IMR-90 (cell line): ENCODE measurements around the gene LRRC58. TPM values are rescaled to one million over a fixed set of nuclear protein-coding genes. Genes with fewer than 3 reads are reported as not detected.

Experiments
- ATAC-seq: fragments of 200-7000 bp; cut with Tn5 transposase; 2 replicates; pipeline ENCODE4 v1.9.1; 2020; ENCODE audit warnings: low read depth, mild to moderate bottlenecking, moderate library complexity
- BruUV-seq: library from RNA; stranded (reverse); fragments of 400-500 nt; replicated peaks from 2 replicates; lab custom pipeline; 2021; lab: Mats Ljungman, UMichigan
- CTCF ChIA-PET: fragments of 300-600 bp; formaldehyde crosslinking; extraction: SDS; loops from one replicate; lab custom pipeline; 2021; ENCODE audit warnings: antibody characterized with exemption; lab: Yijun Ruan, JAX
- POLR2A ChIA-PET: fragments of 300-600 bp; sonication (Branson Sonifier 250); formaldehyde crosslinking; loops from one replicate; lab custom pipeline; 2022; ENCODE audit warnings: antibody characterized with exemption; ENCODE audit not compliant: unreplicated experiment; lab: Charles Lee
- DNase-seq: peaks from one replicate; pipeline ENCODE4 v3.0.0; 2013
- H2AFZ ChIP-seq: replicated peaks from 2 replicates; pipeline ENCODE3; 2013; ENCODE audit warnings: low read length, mild to moderate bottlenecking; ENCODE audit not compliant: poor library complexity
- H2AK5ac ChIP-seq: 2 replicates; pipeline ENCODE4 v1.6.1; 2013; ENCODE audit warnings: low read depth, low read length, inconsistent platforms
- H2AK9ac ChIP-seq: replicated peaks from 2 replicates; pipeline ENCODE3; 2013; ENCODE audit warnings: mild to moderate bottlenecking, low read depth, low read length, moderate library complexity; ENCODE audit not compliant: poor library complexity
- H2BK120ac ChIP-seq: 2 replicates; pipeline ENCODE4 v1.6.1; 2013; ENCODE audit warnings: low read depth, low read length, inconsistent platforms
- H2BK15ac ChIP-seq: 3 replicates; pipeline ENCODE4 v1.6.1; 2013; ENCODE audit warnings: low read depth, low read length, inconsistent platforms
- H2BK20ac ChIP-seq: 2 replicates; pipeline ENCODE4 v1.6.1; 2013; ENCODE audit warnings: low read depth, mild to moderate bottlenecking, inconsistent platforms, low read length, moderate library complexity
- H2BK5ac ChIP-seq: 2 replicates; pipeline ENCODE4 v1.6.1; 2013; ENCODE audit warnings: mild to moderate bottlenecking, low read depth, low read length, inconsistent platforms; ENCODE audit not compliant: poor library complexity, severe bottlenecking
- H3K14ac ChIP-seq: replicated peaks from 2 replicates; pipeline ENCODE4 v1.6.1; 2013; ENCODE audit warnings: low read depth, low read length, inconsistent platforms
- H3K18ac ChIP-seq: 2 replicates; pipeline ENCODE4 v1.6.1; 2013; ENCODE audit warnings: low read depth, low read length, control low read depth
- H3K23ac ChIP-seq: 2 replicates; pipeline ENCODE4 v1.6.1; 2013; ENCODE audit warnings: low read depth, low read length, inconsistent platforms
- H3K27ac ChIP-seq: 2 replicates; pipeline ENCODE4 v1.5.1; 2013; ENCODE audit warnings: mild to moderate bottlenecking, control low read depth, low read length; ENCODE audit not compliant: insufficient read depth
- H3K27me3 ChIP-seq: 2 replicates; pipeline ENCODE4 v1.6.1; 2013; ENCODE audit warnings: low read length; ENCODE audit not compliant: control insufficient read depth, insufficient read depth
- H3K36me3 ChIP-seq: 2 replicates; pipeline ENCODE4 v1.6.1; 2013; ENCODE audit warnings: low read length, mixed read lengths; ENCODE audit not compliant: control insufficient read depth, insufficient read depth
- H3K4ac ChIP-seq: 2 replicates; pipeline ENCODE4 v1.6.1; 2013; ENCODE audit warnings: low read depth, low read length, inconsistent platforms
- H3K4me1 ChIP-seq: 2 replicates; pipeline ENCODE4 v1.6.1; 2013; ENCODE audit warnings: low read length, mixed read lengths; ENCODE audit not compliant: control insufficient read depth, insufficient read depth
- H3K4me2 ChIP-seq: 2 replicates; pipeline ENCODE4 v1.6.1; 2013; ENCODE audit warnings: low read depth, mild to moderate bottlenecking, control low read depth, low read length, moderate library complexity
- H3K4me3 ChIP-seq: 2 replicates; pipeline ENCODE4 v1.5.1; 2013; ENCODE audit warnings: low read depth, mild to moderate bottlenecking, control low read depth, low read length, moderate library complexity; ENCODE audit not compliant: insufficient read depth
- H3K56ac ChIP-seq: 2 replicates; pipeline ENCODE4 v1.6.1; 2013; ENCODE audit warnings: low read length, inconsistent platforms; ENCODE audit not compliant: insufficient read depth; ENCODE audit errors: extremely low read depth
- H3K79me1 ChIP-seq, 2 experiments: 2 replicates each; pipeline ENCODE4 v1.6.1; 2013; ENCODE audit warnings: low read length in 2 of 2, inconsistent platforms in 1 of 2, low read depth in 1 of 2
- H3K9ac ChIP-seq: 2 replicates; pipeline ENCODE4 v1.6.1; 2013; ENCODE audit warnings: low read depth, low read length, control low read depth
- H3K9me1 ChIP-seq: 2 replicates; pipeline ENCODE4 v1.6.1; 2013; ENCODE audit warnings: low read length, inconsistent platforms; ENCODE audit not compliant: insufficient read depth
- H3K9me3 ChIP-seq: 2 replicates; pipeline ENCODE4 v1.6.1; 2013; ENCODE audit warnings: low read length; ENCODE audit not compliant: control insufficient read depth, insufficient read depth
- H4K20me1 ChIP-seq: 2 replicates; pipeline ENCODE4 v1.6.1; 2013; ENCODE audit warnings: low read length, inconsistent platforms; ENCODE audit not compliant: insufficient read depth
- H4K5ac ChIP-seq: 2 replicates; pipeline ENCODE4 v1.6.1; 2013; ENCODE audit warnings: mild to moderate bottlenecking, low read depth, low read length, control low read depth
- H4K8ac ChIP-seq, 2 experiments: 2 replicates each; pipeline ENCODE4 v1.6.1; 2013; ENCODE audit warnings: low read depth in 2 of 2, low read length in 2 of 2, control low read depth in 1 of 2, inconsistent platforms in 1 of 2
- H4K91ac ChIP-seq: 2 replicates; pipeline ENCODE4 v1.6.1; 2013; ENCODE audit warnings: low read depth, low read length, inconsistent platforms; ENCODE audit not compliant: insufficient read depth
- FOS ChIP-seq: fragments of 150-350 bp; IDR thresholded peaks from 2 replicates; pipeline ENCODE4 v1.6.1; 2016; ENCODE audit warnings: low read depth, low read length
- MAFK ChIP-seq: IDR thresholded peaks from 2 replicates; pipeline ENCODE4 v1.6.1; 2012; ENCODE audit warnings: low read depth, low read length, improper control_type of control experiment
- MXI1 ChIP-seq: IDR thresholded peaks from 2 replicates; pipeline ENCODE4 v1.6.1; 2012; ENCODE audit warnings: low read depth, mild to moderate bottlenecking, low read length, moderate library complexity, borderline replicate concordance
- NFE2L2 ChIP-seq: fragments of 150-350 bp; IDR thresholded peaks from 2 replicates; pipeline ENCODE4 v1.6.1; 2016; ENCODE audit warnings: low read depth, mild to moderate bottlenecking, low read length
- POLR2A ChIP-seq: IDR thresholded peaks from 2 replicates; pipeline ENCODE4 v1.6.1; 2012; ENCODE audit warnings: mild to moderate bottlenecking, low read depth, low read length
- SMC3 ChIP-seq: fragments of 150-350 bp; IDR thresholded peaks from 2 replicates; pipeline ENCODE4 v1.6.1; 2016; ENCODE audit warnings: low read depth, mild to moderate bottlenecking, antibody characterized with exemption, low read length, moderate library complexity
- WGBS, 2 experiments: methylation state at CpG; one replicate each; pipeline versions ENCODE4 v1.1.5 to v1.1.7; 2013; ENCODE audit warnings: missing lambda C conversion rate in 2 of 2; ENCODE audit not compliant: insufficient read length in 1 of 2; ENCODE audit errors: extremely low coverage in 2 of 2; 5-methylcytosine and 5-hydroxymethylcytosine counted together
- dilution Hi-C: fragments of 300-500 bp; cut with HindIII; formaldehyde crosslinking; loops from one replicate; pipeline ENCODE4 v1.14.3; 2018; ENCODE audit warnings: low sequenced_read_pairs; ENCODE audit not compliant: unreplicated experiment
- in situ Hi-C: fragments of 300-500 bp; cut with MboI; formaldehyde crosslinking; loops from 3 replicates; pipeline ENCODE4 v1.14.3; 2019; ENCODE audit warnings: low sequenced_read_pairs, inconsistent platforms, mixed read lengths
- intact Hi-C: fragments of 100-400 bp; cut with micrococcal nuclease; formaldehyde crosslinking; loops from 2 replicates; pipeline ENCODE4 v1.10.0; 2022
- polyA plus RNA-seq, 3 experiments: library from polyadenylated mRNA; depleted of rRNA; stranded (reverse); fragments of >200 nt; gene quantifications; 2 replicates each; pipeline ENCODE4 v1.2.3, GENCODE V29; 2012; ENCODE audit warnings: low replicate concordance in 1 of 3
- total RNA-seq: library from RNA; depleted of rRNA; stranded (reverse); fragments of >200 nt; gene quantifications from 2 replicates; pipeline ENCODE4 v1.2.3, GENCODE V29; 2012

Gene LRRC58
- total and polyA plus RNA-seq, 2 of the 4 experiments (the other 2 are of a cell fraction) = 5.0 to 13.4 TPM

DNA sequence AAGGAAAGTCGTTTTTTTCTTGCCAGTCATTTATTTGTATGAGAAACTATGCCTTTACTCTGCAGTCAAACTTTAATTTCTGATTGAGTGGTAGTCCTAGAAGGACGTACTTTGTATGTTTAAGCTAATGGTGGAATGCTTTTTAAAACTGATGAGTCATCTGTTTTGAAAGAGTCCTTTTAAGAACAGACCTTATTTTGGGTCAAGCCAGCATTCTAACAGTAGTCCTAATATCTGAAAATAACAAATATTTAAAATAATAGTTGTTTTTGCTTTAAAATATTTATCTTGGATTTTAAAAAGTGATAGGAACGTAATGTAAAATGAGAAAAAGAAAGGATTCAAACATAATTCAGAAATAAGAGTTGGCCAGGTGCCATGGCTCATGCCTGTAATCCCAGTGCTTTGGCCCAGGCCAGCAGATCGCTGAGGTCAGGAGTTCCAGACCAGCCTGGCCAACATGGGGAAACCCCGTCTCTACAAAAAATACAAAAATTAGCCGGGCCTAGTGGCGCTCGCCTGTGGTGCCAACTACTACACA is 1.3 kb upstream of the LRRC58 start:
- POLR2A ChIA-PET = interaction anchor here (0.5 to 0.6 kb wide), 3 partner anchors 60 to 442 kb away, joined by 3 to 5 read pairs (median 4); no protein-coding TSS in a partner anchor
- H4K5ac ChIP-seq = no peak overlapping the region
- no peak overlapping the region for H2AK5ac ChIP-seq
- H3K56ac ChIP-seq = no peak overlapping the region
- peaks cover 14% of the 10 kb centered on the region; the same call in 1 of the 2 replicates for H4K20me1 ChIP-seq
- H3K27me3 ChIP-seq = peaks cover 7% of the 10 kb centered on the region; the same call in 1 of the 2 replicates
- no peak overlapping the region for H2BK120ac ChIP-seq
- no peak overlapping the region for H4K8ac ChIP-seq
- H3K9ac ChIP-seq = no peak overlapping the region
- no peak overlapping the region for H2AFZ ChIP-seq
- peaks cover 5% of the 10 kb centered on the region for H3K4me1 ChIP-seq
- H3K9me1 ChIP-seq = peaks cover 2% of the 10 kb centered on the region; the same call in 1 of the 2 replicates
- H2BK5ac ChIP-seq = no peak overlapping the region
- H4K91ac ChIP-seq = no peak overlapping the region
- intact Hi-C loops (no loop called here), dilution Hi-C loops (no loop called here), in situ Hi-C loops (no loop called here)
- DNase-seq = peak; percentile 84
- peaks cover 5 to 34% of the 10 kb centered on the region in 2 experiments; a peak in 3 of 4 replicates for H3K79me1 ChIP-seq
- H2AK9ac ChIP-seq = no peak overlapping the region
- H3K4me3 ChIP-seq = no peak overlapping the region
- peak overlapping the region; percentile 48; the same call in 1 of the 2 replicates for H3K27ac ChIP-seq
- no peak overlapping the region for H2BK15ac ChIP-seq
- H2BK20ac ChIP-seq = peak overlapping the region; percentile 18; the same call in 1 of the 2 replicates
- H3K9me3 ChIP-seq = no peaks in the 10 kb centered on the region
- TF ChIP-seq SMC3 = no peak
- peak; percentile 95 for TF ChIP-seq NFE2L2
- TF ChIP-seq MXI1 = no peak
- no peak for TF ChIP-seq POLR2A
- TF ChIP-seq FOS = peak; percentile 70
- peak; percentile 100 for TF ChIP-seq MAFK
- CTCF ChIA-PET = interaction anchor here (0.6 kb wide), 1 partner anchor 1458 kb away, joined by 4 read pairs; no protein-coding TSS in a partner anchor
- no peak; the same call in 1 of the 2 replicates for ATAC-seq
- WGBS, 2 experiments = 57% methylated on average over 1 of the region's 8 CpGs; no CpG with 5 or more reads in 1 of the 2 experiments
- BruUV-seq = no TSS peak
- H3K23ac ChIP-seq = no peak overlapping the region
- peak overlapping the region; percentile 39; the same call in 1 of the 2 replicates for H3K4ac ChIP-seq
- no peak overlapping the region for H3K14ac ChIP-seq
- peak overlapping the region; percentile 57 for H3K4me2 ChIP-seq
- no peaks in the 10 kb centered on the region for H3K36me3 ChIP-seq
- H3K18ac ChIP-seq = no peak overlapping the region
